HG03108 (cell line): ENCODE results near the gene KRTAP24-1.

Experiments used
- ATAC-seq: cut with Tn5 transposase; IDR thresholded peaks from one replicate; pipeline ENCODE4 v1.9.1; 2021; ENCODE audit warnings: moderate library complexity; ENCODE audit not compliant: unreplicated experiment

The KRTAP24-1 gene, protein sequence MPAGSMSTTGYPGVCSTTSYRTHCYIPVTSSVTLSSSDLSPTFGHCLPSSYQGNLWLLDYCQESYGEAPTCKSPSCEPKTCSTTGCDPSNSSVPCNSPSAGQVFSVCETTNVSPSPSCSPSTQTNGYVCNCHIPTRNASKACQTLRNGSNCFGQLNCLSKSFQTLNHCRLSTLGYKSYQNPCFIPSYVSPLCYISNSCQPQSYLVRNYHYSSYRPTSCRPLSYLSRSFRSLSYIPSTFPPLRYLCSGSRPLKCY

DNA sequence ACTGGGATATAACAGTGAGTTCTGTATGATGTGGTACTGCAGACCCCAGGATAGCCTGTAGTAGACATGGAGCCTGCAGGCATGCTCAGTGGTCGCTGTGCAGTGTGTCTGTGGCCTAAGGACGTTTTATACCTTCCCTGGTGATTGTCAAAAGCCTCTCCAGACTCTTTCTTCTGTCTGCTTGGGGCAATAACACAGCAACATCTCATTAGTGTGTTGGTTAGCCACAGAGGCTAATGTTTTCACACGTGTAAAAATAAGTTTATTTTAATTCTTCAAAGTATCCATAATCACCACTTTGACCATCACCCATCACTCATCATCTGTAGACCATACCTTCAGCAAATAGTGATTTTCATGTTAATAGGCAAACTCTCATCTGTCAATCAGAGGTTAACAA is at the start of gene KRTAP24-1:
Gene KRTAP24-1, minus strand, starts transcription at position 101 of the 400 bp plus-strand sequence. Its CDS starts 18 bp downstream, at position 83.
- ATAC-seq = no peak

DNA sequence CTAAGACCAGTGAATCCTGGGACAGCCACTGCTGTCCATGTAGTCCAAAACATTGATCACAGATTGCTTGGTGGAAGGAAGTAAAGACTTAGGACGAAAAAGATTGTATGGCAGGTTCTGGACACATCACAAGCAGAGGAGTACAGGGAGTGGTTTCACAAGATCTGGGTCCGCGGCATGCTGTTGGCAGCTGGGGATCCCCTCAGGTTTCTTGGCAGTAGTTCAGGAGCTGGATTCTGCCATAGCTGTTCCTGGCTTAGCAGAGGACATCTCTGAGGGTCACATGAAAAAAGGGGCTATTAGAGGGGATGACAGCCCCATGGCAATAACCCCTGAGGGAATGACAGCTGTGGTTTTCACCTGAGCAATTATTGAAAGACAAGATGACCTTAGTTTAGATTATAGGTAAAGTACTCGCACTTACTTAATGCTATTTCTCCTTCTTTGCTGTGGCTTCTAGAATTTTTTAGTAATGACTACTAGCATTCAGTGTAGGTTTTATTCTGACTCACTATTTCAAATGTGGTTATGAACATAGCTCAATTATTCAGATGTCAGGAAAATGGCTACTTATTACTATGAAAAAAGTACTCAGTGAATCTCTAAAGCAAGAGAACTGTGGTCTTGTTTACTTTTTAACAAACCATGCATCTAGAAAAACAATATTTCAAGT is 46.6 kb upstream of the KRTAP24-1 start:
- no peak for ATAC-seq

DNA sequence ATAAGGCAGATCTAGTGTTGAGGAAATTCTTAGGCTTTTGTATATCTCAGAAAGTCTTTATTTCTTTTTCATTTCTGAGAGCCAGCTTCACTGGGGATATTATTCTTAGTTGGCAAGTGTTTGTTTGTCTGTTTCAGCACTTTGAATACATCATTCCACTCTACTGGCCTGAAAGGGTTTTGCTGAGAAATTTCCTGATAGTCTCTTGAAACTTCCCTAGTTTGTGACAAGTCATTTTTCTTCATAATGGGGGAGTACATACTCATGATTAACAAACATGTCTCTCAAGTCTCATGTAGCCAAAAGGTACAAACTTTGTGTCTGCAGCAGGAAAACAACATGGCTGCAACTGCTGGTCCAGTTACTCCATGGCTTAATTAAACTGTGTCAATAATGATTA is 43.6 kb upstream of the KRTAP24-1 start:
- no peak for ATAC-seq

DNA sequence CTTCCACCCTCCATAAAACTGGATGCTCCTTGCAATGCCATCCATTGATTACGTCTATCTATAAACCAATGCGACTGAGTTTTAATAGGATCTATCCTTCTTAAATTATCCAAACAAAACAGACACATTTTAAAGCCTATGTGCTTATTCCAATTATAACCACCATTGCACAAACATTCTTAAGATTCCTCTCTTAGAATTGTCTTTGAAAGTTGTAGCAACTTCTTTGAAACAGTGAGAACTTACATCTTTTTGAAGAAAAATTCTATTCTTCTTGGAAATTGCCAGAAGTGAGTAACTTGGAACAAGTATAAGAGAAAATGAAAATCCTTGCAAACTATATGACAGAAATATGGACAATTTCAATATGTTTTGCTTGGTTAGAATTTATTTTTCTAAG is 37.5 kb upstream of the KRTAP24-1 start, which contains the start of gene KRTAP26-1:
Gene KRTAP26-1, minus strand, starts transcription at position 101 of the 400 bp plus-strand sequence. CDS start 280 bp downstream, outside the sequence.
- no peak for ATAC-seq

DNA sequence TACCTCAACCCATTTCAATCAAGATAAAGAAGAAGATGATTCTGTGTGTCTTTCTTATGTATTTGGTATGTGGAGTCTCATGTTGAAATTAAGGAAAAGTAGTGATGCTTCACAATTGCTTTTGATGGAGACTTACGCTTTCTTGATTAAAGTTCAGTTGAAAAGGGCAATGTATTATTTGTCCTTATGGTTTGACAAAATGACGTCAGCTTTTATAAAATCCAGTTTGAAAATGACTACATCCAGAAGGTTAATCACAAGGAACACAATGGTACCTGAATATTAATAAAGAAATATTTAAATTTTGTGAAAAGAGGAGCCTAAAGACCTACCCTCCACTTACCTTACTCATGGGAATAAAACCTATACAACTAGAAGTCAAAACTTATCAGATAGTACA is 33.0 kb upstream of the KRTAP24-1 start:
- no peak for ATAC-seq

DNA sequence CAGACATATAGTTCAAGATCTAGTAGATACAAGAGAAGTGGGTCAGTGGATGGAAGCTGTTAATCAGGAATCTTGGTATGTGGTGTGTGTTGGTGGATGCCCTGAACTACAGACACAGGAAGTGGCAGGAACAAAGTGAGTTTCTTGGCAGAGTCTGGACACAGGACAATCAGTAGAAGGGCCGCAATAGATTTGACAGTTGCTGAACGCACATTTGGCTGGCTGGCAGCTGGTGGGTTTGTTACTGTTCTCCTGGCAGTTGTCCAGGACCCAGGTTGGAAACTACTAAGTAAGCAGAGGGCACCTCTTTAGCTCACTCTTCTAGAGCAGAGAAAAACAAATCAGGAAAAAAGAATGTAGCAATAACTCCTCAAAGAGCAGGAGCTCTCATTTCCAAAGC is 24.1 kb upstream of the KRTAP24-1 start:
- no peak for ATAC-seq

DNA sequence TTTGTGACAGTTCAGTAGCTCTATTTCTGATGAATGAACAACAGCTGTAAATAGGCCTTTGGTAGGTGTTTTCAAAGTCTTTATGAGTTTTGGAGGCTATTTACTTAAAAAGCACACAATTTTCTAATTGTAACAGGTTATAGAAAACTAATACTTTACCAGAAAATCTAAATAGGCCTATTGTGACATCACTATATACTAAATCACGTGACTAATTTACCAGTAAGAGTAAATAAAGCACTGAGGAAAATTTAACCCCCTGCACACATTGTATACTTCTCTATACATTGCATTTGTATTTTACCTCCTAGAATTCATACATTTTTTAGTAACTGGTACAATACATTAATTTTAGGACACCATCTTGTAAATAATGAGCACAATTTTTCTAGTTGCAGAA is 22.4 kb upstream of the KRTAP24-1 start:
- ATAC-seq = no peak

DNA sequence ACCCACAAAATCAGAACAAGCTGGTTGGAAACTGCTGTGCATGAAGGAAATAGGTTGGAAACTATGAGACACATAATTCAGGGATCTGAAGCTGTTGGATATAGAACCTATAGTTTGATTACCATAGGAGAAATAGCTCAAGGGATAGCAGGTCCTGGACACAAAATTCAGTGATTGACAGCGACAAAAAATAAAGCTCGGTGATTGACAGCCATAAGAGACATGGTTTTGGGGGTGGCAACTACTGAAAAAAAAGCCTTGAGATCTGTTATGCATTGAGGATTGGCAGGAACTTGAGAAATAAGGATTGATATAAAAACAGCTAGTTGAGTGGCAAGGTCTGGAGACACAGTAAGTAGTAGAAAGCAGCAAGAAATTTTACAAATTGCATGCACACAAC is 6.5 kb upstream of the KRTAP24-1 start, which contains the start of gene KRTAP25-1:
Gene KRTAP25-1, minus strand, starts transcription at position 300 of the 400 bp plus-strand sequence. Its CDS starts 24 bp downstream, at position 276.
- ATAC-seq = no peak

DNA sequence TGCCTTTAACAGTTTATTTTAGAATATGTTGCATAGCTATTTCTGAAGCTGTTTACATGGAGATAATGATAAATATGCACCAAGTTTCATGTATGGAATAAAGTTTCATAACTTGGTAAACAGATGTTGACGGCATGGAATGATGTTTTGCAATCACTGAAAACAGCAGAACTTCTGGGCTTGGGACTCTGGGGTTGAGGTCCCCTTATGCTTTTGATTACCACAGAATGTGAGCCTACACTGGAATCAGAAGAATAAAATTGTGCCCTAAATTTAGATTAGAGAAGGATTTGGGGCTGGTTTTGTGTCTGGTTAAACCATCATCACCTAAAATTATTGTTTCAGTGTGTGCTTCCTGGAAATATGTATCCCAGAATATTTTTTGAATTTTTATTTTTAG is 11.1 kb downstream of the KRTAP24-1 start:
- no peak for ATAC-seq

DNA sequence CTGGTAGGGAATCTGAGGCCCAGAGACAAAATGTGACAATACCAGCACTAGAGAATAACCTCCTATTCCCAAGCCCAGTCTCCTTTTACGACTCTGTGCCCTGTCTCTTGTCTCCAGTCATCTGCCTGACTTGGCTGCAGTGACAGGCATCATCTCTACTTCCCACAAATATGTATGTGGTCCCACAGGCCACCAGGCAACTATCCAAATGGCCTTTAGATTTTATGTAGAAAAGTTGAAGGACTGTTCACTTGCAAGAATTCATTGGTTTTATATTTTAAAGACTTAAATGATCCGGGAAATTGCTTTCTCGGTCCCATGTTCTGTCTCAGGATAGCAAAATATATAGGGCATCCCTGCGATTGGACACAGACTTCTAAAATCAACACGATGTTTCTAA is 11.6 kb downstream of the KRTAP24-1 start:
- ATAC-seq = no peak

DNA sequence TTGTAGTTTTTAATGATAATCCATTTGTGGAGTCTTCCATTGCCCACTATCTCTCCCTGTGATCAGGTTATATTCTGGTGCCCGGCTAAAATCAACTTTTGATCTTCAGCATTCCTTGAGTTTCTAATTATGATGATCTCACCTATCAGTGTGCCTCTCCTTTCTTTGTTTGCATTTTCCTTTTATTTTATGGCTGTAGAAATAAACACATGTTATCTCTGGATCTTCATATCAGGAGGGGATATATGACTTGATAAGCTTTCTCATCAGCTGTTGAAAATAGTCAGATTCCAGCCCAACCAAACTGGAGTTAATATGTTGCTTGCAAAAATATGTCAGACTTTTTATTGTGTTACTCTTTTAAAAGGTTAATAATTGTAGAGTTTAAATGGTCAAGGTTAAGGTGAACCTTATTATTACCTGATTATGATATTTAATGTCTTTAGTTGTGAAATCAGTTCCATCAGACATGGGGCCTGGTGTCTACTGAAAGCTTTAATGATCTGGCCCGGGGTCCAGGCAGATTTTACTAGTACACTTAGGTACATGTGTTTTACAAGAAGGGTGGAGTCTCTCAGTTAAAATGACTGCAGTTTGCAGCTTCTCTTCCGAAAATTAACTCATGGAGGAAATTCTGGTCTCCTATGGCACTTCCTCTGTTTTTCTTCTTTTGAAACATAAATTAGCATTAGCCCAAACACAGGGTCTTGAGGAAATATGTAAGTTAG is 12.8 kb downstream of the KRTAP24-1 start:
- no peak for ATAC-seq

DNA sequence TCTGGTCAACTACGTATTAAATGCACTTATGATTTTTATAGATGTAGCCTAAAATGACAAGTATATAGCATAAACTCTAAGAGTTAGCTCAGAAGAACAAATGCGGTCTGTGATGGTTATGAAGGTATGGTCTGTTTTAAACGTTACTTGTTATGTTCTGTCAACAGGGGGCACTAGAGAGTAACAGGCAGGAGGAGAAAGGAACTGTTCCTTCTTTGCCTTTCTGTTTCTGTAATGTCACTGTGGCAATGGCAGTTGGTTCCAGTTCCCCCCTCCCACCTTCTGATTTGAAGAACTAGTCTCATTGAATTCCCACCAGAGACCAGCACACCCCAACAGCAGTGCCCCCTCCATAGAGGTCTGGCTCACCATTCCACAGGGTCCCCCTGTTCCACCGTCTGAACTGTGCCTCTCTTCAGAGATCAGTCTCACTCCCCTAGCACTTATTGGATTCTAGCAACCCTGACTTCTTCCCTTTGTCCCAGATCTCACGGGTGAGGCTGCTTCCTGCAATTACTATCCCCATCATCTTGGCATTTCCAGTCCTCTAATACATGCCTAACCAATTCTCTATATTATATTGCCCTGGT is 14.0 kb downstream of the KRTAP24-1 start:
- ATAC-seq = no peak

DNA sequence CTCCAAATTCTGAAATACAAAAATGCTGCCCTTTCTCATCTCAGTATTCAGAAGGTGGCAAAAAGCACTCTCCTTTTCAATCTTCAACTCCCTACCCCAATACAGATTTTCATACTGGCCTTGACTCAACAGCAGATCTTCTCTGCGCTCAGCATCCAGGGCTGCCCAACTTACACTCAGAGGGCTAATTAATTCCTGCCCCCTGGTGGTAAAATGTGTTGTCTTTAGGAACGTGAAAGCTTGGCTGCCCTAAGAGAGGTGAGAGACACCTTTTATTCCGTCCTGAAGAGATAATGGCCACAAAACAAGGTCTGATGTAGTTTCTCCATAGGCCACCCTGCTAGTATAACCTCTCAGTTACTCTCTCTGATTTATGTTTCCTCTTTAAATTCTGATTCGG is 25.0 kb downstream of the KRTAP24-1 start:
- no peak for ATAC-seq

DNA sequence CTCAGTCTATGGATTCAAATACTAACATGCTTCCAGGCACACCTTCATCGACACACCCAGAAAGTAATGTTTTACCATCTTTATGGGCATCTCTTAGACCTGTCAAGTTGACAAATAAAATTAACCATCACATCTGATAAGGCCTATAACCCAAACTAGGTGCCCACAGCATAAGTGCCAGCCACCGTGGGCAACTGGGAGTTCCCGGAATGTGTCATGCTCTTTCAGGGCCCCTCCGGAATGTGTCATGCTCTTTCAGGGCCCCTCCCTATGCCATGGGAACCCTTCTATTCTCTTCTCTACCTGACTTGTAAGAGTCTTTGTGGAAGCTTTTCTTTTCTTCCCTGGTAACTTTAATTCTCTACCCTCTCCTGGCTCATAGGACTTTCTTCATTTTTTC is 26.6 kb downstream of the KRTAP24-1 start:
- ATAC-seq = no peak

DNA sequence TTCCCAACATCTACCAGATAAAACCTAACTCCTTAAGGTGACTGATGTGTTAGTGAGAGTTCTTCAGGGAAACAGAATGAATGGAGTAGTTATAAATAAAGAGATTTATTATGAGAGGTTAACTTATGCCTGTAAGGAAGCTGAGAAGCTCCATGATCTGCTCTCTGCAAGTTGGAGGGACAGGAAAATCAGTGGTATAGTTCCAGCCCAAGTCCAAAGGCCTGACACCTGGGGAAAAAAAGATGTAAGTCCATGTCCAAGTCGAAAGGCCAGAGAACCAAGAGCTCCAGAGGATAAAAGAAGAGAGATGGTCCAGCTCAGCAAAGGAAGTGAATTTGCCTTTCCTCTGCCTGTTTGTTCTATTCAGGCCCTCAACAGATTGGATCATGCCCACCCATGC is 27.1 kb downstream of the KRTAP24-1 start:
- no peak for ATAC-seq

DNA sequence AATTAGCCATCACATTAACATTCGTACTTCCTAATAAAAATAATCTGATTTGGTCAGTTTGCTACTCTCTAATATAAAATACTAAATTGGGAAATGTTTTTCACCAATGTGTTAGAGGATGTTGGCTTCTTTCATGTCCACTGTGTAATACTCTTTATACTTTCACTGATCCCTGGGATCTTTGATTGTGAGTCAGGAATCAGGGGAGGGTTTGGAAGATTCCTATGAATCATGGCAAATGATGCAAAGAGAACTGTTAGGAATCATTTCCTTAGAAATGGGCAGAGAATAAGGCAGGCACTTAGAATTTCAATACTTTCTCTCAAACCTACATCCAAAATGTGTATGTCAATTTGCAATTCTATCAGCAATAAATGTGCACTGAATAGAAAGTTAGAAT is 31.0 kb downstream of the KRTAP24-1 start:
- ATAC-seq = no peak

DNA sequence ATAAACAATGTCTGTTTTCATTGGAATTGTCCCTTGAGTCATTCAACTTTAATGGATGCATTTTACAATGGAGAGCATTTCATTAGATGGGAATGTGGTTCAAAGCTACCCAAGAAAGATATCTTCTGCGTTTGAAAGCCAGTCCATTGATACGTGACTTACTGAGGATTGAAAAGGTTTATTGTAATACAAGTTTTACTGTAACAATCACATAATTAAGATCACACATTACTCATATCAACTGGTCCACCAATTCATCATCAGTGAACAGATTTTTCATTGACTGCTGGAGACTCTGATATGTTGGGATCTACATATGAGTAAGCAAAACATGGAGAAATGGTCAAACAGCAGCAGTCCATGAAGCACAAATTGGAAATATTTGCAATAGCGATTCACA is 32.8 kb downstream of the KRTAP24-1 start:
- no peak for ATAC-seq

DNA sequence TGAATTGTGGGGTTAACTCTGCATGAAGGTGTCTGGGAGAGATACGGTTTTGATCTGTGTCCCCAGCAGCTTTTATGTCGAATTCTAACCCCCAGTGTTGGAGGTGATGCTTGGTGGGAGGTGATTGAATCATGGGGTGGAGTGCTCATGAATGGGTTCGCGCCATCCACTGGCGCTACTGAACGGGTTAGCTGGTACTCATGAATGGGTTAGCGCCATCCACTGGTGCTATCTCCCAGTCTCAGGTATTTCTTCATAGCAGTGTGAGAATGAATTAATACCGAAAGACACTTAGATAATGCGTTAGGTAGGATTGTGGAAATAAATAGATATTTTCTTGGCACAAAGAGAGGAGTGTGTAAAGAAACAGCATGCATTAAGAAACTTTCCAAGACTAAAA is 33.9 kb downstream of the KRTAP24-1 start:
- no peak for ATAC-seq

DNA sequence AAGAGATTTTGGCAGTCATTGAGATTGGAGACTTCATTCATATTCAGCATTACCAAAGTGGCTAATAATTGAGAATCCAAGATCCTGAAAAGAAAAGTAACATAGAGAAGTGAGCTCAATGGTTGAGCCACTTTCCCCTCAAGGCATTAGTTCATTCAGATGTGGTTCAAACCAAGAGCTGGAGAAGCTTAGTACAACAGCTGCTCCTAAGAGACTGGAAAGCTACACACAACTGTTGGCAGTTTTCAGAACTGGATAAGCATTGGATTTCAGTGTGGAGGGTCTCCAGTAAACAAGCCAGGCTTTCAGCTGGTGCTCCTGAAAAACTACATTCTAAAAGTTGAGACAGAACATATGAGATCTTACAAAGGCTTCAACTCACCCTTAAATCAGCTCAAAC is 37.7 kb downstream of the KRTAP24-1 start:
- no peak for ATAC-seq

DNA sequence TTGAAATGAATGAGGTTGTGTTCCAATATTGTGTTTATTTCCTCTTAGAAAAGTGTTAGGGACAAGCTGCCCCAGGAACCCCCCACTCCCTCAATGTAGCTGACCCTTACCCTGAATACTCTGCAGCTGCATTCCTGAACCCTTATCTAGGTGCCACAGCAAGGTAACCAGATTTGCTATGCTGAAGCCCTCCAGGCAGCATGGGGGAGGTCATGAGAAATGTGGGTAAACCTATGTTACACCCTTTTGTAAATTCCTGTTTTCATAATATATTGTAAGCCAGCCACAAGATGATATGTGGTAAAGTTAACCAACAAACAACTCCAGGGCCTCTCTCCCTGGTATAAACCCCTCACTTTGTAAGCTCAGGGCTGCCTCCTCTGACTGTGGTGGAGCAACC is 39.1 kb downstream of the KRTAP24-1 start:
- ATAC-seq = no peak

DNA sequence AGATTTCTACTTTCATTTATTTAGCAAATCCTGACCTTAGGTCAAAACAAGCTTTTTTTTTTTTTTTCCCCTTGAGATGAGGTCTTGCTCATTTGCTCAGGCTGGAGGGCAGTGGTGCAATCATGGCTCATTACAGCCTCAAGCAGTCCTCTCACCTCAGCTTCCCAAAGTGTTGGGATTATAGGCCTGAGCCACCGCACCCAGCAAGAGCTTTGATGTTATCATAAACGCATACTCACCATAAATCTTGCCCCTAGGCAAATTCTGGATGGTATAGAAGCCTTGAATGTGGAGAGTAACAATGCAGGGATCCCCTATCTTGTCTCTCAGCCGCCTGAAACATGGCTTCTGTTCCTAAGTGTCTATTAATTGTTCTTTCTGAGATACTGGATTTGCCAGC is 42.1 kb downstream of the KRTAP24-1 start:
- no peak for ATAC-seq
